ENCODE data around the gene MCM5. TPM values are rescaled to one million over a fixed set of nuclear protein-coding genes. Genes with fewer than 3 reads are reported as not detected.
A peak's percentile ranks its signal among the peaks of the same experiment; 100 is the strongest.

MCM5 gene
- total and polyA plus RNA-seq, 2 of the 13 experiments (the other 11 are each of a cell fraction or from before 2014, with no cell fraction given): 40.2 to 93.5 TPM

DNA sequence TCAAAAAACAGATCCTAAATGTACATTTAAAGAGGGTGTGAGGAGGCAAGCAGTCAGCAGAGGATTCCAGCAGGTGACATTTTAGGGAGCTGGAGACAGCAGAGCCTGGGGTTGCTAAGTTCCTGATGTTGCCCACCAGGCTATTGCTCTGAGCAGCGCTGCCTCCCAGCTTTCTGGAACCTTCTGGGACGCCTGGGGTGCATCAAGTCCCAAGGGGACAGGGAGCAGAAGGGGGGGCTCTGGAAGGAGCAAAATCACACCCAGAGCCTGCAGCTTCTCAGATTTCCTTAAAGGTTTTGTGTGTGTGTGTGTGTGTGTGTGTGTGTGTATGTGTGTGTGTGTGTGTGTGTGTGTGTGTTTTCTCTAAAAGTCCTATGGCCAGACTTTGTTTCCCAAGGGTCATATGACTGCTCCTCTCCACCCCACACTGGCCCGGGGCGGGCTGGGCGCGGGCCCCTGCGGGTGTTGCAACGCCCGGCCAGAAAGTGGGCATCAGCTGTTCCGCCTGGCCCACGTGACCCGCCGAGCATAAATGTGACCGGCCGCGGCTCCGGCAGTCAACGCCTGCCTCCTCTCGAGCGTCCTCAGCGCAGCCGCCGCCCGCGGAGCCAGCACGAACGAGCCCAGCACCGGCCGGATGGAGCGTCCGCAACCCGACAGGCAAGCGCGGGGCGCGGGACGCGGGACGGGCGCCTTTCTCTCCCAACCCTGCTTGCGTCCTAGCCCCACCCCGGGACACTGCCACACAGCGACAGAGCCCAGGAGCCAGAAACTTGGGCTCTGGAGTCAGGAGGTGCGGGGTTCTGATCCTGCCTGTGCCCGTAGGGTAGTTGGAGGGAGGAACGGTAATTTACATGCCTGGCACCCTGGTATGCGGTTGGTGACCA lies 19.2 kb upstream of the MCM5 start, which contains the start of gene HMOX1 (continued):
- TF ChIP-seq ZNF292 (CRISPR knock-in tag; IDR thresholded peaks at IDR 0.05; ENCODE audit: borderline replicate concordance, low read depth): peak; percentile 22; the same call in 1 of the 2 replicates
- peak; percentile 95 for TF ChIP-seq CEBPB (IDR thresholded peaks at IDR 0.05; ENCODE audit: borderline replicate concordance, low read depth, low read length)
- TF ChIP-seq ZNF121 (CRISPR knock-in tag; IDR thresholded peaks at IDR 0.05): 0 out of 2 replicates have a peak, but pooled peaks have one; percentile 18
- no peak for TF ChIP-seq FOXA1 (IDR thresholded peaks at IDR 0.05)
- TF ChIP-seq FOXA1 (CRISPR knock-in tag; IDR thresholded peaks at IDR 0.05): peak; percentile 23; the same call in 1 of the 2 replicates
- TF ChIP-seq HNRNPK (IDR thresholded peaks at IDR 0.05; ENCODE audit: low read depth, low read length, poor library complexity, severe bottlenecking): peak; percentile 94
- no peak for TF ChIP-seq PAWR (CRISPR knock-in tag; IDR thresholded peaks at IDR 0.05; ENCODE audit: borderline replicate concordance)
- no peak for TF ChIP-seq CREB1 (IDR thresholded peaks at IDR 0.05)
- TF ChIP-seq CREB1 (CRISPR knock-in tag; IDR thresholded peaks at IDR 0.05): no peak
- TF ChIP-seq, protein P1, sequence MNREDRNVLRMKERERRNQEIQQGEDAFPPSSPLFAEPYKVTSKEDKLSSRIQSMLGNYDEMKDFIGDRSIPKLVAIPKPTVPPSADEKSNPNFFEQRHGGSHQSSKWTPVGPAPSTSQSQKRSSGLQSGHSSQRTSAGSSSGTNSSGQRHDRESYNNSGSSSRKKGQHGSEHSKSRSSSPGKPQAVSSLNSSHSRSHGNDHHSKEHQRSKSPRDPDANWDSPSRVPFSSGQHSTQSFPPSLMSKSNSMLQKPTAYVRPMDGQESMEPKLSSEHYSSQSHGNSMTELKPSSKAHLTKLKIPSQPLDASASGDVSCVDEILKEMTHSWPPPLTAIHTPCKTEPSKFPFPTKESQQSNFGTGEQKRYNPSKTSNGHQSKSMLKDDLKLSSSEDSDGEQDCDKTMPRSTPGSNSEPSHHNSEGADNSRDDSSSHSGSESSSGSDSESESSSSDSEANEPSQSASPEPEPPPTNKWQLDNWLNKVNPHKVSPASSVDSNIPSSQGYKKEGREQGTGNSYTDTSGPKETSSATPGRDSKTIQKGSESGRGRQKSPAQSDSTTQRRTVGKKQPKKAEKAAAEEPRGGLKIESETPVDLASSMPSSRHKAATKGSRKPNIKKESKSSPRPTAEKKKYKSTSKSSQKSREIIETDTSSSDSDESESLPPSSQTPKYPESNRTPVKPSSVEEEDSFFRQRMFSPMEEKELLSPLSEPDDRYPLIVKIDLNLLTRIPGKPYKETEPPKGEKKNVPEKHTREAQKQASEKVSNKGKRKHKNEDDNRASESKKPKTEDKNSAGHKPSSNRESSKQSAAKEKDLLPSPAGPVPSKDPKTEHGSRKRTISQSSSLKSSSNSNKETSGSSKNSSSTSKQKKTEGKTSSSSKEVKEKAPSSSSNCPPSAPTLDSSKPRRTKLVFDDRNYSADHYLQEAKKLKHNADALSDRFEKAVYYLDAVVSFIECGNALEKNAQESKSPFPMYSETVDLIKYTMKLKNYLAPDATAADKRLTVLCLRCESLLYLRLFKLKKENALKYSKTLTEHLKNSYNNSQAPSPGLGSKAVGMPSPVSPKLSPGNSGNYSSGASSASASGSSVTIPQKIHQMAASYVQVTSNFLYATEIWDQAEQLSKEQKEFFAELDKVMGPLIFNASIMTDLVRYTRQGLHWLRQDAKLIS (CRISPR knock-in tag; IDR thresholded peaks at IDR 0.05): no peak
- no peak for TF ChIP-seq ZNF773 (CRISPR knock-in tag; IDR thresholded peaks at IDR 0.05; ENCODE audit: borderline replicate concordance)
- no peak for TF ChIP-seq ZSCAN25 (CRISPR knock-in tag; IDR thresholded peaks at IDR 0.05)
- TF ChIP-seq GATAD1 (CRISPR knock-in tag; IDR thresholded peaks at IDR 0.05): peak; percentile 68
- TF ChIP-seq HDAC6 (IDR thresholded peaks at IDR 0.05; ENCODE audit: low read depth, low read length): no peak
- TF ChIP-seq, protein P2, sequence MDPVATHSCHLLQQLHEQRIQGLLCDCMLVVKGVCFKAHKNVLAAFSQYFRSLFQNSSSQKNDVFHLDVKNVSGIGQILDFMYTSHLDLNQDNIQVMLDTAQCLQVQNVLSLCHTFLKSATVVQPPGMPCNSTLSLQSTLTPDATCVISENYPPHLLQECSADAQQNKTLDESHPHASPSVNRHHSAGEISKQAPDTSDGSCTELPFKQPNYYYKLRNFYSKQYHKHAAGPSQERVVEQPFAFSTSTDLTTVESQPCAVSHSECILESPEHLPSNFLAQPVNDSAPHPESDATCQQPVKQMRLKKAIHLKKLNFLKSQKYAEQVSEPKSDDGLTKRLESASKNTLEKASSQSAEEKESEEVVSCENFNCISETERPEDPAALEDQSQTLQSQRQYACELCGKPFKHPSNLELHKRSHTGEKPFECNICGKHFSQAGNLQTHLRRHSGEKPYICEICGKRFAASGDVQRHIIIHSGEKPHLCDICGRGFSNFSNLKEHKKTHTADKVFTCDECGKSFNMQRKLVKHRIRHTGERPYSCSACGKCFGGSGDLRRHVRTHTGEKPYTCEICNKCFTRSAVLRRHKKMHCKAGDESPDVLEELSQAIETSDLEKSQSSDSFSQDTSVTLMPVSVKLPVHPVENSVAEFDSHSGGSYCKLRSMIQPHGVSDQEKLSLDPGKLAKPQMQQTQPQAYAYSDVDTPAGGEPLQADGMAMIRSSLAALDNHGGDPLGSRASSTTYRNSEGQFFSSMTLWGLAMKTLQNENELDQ (CRISPR knock-in tag; IDR thresholded peaks at IDR 0.05; ENCODE audit: borderline replicate concordance): no peak
- TF ChIP-seq ISX (CRISPR knock-in tag; conservative IDR thresholded peaks at IDR 0.05): no peak
- TF ChIP-seq SIN3B (IDR thresholded peaks at IDR 0.05; ENCODE audit: low read length): no peak
- TF ChIP-seq IRX3 (CRISPR knock-in tag; IDR thresholded peaks at IDR 0.05; ENCODE audit: borderline replicate concordance, low read depth): no peak
- no peak for TF ChIP-seq ZBTB42 (CRISPR knock-in tag; IDR thresholded peaks at IDR 0.05)
- no peak for TF ChIP-seq NFATC3 (CRISPR knock-in tag; IDR thresholded peaks at IDR 0.05)
- no peak; the same call in 1 of the 2 replicates for TF ChIP-seq ZNF616 (CRISPR knock-in tag; IDR thresholded peaks at IDR 0.05; ENCODE audit: low read depth)
- TF ChIP-seq, protein P3, sequence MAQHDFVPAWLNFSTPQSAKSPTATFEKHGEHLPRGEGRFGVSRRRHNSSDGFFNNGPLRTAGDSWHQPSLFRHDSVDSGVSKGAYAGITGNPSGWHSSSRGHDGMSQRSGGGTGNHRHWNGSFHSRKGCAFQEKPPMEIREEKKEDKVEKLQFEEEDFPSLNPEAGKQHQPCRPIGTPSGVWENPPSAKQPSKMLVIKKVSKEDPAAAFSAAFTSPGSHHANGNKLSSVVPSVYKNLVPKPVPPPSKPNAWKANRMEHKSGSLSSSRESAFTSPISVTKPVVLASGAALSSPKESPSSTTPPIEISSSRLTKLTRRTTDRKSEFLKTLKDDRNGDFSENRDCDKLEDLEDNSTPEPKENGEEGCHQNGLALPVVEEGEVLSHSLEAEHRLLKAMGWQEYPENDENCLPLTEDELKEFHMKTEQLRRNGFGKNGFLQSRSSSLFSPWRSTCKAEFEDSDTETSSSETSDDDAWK (CRISPR knock-in tag; IDR thresholded peaks at IDR 0.05): no peak
- TF ChIP-seq ZFP36L2 (CRISPR knock-in tag; IDR thresholded peaks at IDR 0.05): no peak
- TF ChIP-seq AGO1 (IDR thresholded peaks at IDR 0.05; ENCODE audit: low read depth, low read length, poor library complexity, severe bottlenecking): no peak

Measured in HepG2 (cell line).